ENCODE data around the gene FCGR1A. TPM values are rescaled to one million over a fixed set of nuclear protein-coding genes. Genes with fewer than 3 reads are reported as not detected.
A peak's percentile ranks its signal among the peaks of the same experiment; 100 is the strongest.
"Not testable (repeated sequence)": the region's sequence is repeated elsewhere in the genome, so short reads cannot be mapped to it uniquely, and the experiment has no call there.

FCGR1A gene
- not detected in 2 replicates for total RNA-seq (2014; rRNA removed; shearing (Covaris generic))

DNA sequence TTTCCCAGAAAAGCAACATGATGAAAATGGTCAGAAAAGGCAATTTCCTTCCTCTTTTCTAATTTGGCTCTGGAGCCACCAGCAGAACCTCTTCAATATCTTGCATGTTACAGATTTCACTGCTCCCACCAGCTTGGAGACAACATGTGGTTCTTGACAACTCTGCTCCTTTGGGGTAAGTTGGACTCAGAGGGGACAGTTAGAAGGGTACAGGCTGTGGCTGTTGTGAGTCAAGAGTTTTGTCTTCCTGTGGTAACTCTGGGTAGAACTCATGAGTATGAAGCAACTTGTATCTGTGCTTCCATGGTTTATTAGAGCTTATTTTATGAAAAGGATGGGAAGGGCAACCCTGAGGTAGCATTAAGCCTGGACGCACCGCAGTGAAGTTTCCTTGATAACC, at the start of gene FCGR1A:
TSS of gene FCGR1A (plus strand) at position 95 of the 400 bp plus-strand sequence. CDS start at position 145, 50 bp downstream.
- not testable (repeated sequence) for DNase-seq (ENCODE audit: low read depth)

DNA sequence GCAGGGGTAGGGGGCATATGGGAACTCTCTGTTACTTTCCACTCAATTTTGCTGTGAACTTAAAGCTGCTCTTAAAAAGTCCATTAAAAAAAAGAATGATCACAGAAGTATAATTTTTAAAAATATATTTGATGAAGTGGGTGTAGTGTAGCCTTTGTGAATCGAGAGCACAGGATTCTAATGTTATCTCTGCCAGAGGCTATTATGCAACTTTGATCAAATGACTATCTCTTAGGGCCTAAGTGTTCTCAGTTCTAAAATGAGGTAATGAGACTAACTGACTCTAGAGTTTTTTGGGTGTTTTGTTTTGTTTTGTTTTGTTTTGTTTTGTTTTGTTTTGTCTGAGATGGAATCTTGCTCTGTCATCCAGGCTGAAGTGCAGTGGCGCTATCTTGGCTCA, 49.7 kb upstream of the FCGR1A start:
- DNase-seq (ENCODE audit: low read depth): not testable (repeated sequence)

DNA sequence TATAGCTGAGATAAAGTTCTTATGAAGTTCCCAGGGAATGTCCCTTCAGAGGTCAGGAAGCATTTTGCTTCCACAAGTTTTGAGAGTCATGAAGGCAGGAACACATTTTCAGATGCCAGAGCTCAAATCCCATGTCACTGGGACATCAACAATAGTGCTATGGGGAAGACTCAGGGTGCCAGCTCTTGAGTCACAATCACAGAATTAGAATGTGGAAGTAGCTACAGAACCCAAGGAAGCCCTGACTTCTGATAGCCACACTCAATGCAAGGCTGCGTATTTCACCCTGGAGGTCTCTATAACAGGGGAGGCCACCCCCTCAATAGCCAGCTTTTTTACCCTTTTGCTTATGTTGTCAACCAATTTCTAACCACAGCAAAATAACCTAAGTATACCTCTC, 47.8 kb upstream of the FCGR1A start:
- DNase-seq (ENCODE audit: low read depth): not testable (repeated sequence)

DNA sequence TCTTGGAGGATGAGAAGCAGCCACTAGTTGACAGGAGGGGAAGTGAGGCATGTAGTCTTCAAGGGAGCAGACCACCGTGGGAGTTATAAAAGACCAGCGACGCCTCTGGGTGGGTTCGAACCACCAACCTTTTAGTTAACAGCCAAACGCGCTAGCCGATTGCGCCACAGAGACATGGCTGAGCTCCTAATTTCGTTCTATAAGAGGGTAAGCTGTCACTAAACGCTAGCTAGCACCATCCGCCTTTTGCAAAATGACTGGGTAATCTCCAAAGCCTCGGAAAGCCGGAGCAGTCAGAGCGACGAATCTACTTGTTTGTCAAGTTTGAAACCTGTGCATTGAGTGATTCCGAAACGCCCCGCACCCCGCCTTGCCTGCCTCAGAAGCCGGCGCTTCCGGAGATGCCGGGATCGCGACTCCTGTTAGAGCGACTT, 42.3 kb upstream of the FCGR1A start:
- DNase-seq (ENCODE audit: low read depth): peak; percentile 51

DNA sequence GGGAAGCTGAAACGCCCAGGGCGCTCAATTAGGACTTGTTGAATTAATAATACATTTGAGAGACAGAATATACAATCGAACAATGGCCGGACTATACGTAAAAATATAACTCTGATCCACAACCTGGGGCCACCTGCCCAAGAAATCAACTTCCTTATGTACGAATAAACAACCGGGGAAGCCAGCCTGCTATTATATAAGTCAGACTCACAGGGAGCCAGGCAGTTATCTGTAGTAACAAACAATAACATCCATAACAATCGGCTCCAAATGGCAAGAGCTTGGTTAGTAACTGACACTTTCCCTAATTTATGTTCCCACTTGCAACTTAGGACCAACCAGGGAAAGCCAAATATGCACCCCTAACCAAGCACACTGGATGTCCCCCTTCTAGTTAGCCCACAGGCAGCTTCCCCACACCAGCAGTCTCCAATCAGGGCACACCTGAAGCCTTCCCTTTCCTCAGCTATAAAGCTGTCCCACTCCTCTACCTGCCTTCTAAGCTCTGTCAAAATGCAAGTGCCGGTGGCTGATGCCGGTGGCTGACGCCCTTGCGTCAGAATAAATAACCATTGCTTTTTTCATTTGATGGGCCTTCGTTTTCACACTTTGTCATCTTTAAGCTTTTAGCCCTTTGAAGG, 41.8 kb upstream of the FCGR1A start:
- not testable (repeated sequence) for DNase-seq (ENCODE audit: low read depth)

DNA sequence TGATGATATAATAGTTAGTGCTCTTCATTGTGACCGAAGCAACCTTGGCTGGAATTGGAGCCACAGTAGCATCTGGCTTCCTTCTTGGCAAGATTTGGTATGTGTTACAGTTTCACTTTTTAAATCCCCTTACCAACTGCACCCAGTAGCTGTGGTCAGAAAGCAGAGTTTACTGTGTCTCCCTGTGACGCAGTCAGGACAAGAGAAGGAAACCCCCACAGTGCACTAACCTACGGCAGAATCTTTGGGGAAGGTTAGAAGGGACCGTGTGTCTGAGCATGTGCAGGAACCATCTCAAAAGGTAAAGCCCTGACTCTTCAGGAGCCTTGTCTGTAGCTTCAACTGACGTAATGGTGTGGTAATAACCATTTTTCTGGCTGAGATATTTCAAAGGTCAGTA, 40.6 kb upstream of the FCGR1A start:
- not testable (repeated sequence) for DNase-seq (ENCODE audit: low read depth)

DNA sequence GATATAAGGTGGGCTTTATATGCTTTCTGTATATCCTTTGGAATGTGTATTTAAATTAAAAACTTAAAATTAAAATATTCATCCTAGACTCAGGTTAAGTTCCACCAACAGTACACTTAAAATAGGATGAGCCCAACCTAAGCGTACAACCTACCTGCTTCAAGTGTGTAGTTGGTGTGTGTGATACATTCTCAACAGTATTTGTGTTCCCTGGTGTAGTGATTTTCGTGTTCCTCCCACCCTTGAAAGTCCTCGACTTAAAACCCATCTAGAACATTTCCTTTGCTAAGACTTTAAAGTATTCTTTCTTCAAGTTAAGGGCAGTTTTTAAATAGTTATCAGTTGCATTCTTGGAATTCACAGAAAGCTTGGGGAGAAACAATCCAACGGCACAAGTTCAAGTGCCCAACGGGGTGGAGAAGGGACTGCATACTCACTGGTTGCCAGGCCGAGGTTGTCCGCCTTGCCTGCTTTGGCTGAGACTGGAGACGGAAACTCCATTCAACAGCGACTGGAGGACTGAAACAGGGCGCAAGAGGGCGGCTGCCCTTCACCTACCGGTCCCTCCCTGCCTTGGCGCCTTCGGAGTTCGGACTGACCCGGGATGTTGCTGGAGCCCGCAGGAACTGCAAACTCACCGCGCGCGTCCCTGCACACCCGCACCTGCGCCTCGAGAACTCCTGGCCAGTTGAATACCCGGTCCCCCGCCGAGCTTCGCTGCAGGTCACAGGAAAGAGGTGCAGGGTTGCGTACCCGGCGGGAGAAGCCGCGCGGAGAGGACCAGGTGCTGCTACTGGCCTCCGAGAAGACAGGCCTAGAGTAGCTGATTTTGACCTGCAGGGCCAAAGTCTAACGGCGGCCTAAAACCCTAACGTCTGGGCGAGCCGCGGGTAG, 35.8 kb upstream of the FCGR1A start:
- DNase-seq (ENCODE audit: low read depth): peak; percentile 0

DNA sequence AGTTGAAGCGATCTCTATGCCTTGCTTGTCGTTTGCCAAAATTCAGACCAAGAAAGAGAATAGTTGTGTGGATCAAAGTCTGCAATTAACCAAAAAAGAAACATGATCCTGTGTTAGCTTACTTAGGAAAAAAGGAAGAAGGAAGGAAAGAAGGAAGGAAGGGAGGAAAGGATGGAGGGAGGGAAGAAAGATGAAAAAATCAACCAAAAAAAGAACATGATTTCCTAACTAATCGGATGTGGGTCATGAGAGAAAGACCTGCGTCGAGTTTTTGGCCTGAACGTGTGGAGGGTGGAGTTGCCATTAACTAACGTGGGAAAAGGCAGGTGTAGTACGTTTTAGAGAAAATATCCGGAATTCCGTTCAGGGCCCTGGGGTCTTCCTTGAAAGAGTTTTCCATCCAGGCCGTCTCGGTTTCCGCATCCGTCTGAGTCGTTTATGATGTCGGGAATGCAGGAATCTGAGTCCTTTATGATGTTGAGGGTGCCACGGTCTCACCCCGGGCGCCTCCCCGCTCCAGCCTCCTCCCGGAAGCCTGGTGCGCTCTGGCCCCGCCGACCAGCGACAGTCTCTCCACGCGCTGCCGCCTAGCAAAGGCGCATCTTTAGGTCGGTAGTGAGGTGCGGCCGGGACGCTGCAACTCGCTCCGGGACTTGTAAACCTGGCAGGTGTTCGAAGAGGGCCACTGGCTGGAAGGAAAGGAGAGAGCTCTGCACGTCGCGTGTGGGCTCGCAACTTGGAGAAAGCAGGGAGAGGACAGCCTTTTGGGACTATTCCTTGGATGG, 34.9 kb upstream of the FCGR1A start:
- DNase-seq (ENCODE audit: low read depth): not testable (repeated sequence)

DNA sequence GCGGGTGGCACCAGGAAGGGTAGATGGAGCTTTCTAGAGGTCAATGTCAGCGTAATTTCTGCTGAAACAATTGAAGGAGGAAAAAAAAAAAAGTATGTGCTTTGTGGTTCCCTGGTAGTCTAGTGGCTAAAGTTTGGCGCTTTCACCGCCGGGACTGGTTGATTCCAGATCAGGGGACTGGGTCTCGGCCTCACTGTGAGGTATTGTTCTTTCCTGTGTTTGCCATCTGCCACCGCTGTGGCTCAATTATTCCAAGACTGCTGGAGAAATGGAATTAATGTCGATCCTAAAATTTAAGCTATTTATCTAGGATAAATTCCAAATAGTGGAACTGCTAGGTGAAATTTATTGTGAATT, 34.4 kb upstream of the FCGR1A start:
- not testable (repeated sequence) for DNase-seq (ENCODE audit: low read depth)

DNA sequence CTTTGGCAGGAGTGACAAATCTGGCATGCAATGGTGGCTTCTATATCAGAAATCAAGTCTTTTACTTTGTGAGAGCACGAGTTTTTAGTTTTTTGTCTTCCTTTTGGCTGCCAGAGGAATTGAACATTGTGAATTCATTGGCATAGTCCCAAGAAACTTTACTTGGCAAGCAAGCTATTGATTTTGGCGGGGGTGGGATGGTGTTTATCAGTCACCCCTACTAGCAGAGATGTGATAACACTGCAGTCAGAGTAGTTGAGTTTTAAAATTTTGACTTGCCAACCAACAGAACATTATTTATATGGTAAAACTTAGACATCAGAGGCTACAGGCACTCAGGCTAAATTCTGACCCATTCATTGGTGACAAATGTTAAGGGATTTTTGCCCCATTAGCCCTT, 31.9 kb upstream of the FCGR1A start:
- DNase-seq (ENCODE audit: low read depth): not testable (repeated sequence)

DNA sequence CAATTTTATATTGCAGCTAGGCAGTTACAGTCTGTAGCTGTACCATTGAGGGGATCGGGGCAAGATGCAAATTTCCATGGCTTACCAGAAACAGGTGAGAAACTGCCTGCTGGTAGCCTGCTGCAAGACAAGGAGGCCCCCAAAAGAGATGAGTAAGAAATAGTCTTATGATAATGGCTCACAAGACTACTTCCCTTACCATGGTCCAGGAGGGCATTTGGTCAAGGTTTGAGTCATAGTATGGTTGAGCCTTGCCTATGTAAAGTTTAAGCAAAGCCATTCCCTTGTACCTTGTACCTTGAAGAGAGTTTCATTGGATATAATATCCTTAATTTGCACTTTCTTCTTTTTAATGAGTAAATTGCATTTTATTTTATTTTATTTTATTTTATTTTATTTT, 30.3 kb upstream of the FCGR1A start:
- not testable (repeated sequence) for DNase-seq (ENCODE audit: low read depth)

DNA sequence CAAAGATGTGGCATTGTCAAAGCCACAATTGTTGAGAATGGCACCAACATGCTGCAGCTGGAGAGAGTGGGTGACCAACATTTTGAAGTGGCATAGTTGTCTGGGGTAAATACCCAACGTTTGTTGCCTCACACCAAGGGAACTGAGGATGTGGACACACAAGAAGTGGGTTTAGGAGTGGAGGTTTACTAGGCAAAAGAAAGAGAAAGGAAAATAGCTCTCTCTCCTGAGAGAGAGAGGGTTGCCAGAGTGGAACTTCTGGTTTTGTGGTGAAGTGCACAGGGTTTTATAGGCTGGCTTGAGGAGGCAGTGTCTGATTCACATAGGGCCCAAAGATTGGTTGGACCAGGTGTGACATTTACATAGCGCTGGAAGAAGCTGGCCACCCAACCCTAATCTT, 29.0 kb upstream of the FCGR1A start:
- not testable (repeated sequence) for DNase-seq (ENCODE audit: low read depth)

DNA sequence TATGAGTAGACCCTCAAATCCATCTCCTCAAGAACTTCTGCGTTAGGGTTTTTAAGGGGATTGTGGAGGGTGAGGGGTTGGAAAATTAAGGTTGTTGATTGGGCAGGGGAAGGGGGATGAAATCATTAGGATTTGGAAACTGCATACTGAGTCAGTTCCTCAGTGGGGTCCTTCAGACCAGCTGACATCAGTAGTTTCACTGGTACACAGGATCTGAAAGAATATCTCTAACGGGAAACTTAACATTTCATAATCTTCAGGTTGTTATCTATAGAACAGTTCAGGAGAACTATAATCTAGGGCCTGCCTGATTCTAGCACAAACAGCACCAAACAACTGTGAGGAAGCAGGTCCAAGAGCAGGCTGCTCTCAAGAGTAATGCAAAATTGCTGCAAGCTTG, 27.2 kb upstream of the FCGR1A start:
- not testable (repeated sequence) for DNase-seq (ENCODE audit: low read depth)

DNA sequence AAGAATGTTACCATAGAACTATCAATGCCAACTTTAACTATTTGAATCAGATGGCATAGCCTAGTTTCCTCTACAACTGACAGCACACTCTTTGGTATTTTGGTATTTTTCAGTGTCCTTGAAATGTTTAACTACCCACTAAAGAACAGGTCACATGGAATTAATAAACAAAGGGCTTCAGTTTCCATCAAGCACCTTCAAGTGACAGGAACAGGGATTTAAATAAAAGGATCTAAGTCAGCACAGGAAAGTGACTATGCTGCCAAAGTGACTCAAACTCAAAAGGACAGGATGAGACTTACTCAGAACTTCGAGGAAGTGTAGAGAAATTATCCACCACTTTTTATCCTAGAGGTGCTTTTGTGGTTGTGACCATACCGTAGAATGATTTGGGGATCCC, 20.2 kb upstream of the FCGR1A start:
- not testable (repeated sequence) for DNase-seq (ENCODE audit: low read depth)

DNA sequence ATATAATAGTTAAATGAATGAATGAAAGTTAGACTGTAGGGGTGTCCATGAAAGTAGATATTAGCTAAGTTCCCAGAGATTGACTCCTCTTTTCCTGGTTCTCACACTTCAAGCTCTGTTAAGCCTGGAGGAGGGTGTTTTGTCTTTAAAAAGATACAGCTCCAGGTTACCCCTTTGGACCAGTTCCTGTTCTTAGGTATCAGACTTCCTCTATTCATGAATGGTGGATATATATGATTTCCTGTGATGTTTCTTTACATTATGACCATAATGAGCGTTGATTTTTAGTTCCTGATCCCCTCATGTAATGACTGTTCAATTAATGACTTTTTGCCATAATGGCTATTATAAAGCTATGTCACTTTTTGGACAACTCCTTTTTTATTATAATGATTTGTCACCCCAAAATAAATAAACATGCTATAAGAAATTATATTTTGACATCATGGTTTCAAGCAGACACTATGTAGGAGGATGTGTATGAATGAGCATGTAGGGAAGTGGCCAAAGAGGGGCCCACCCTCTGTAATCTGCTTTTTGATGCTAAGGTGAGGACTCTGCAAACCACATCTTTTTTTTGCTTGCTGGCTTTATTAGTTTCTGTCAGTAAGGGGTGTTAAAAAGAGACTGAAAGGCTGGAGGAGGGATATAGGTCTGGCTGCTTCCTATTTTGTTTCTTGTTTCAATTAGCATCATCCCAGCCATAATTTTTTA, 18.2 kb upstream of the FCGR1A start:
- not testable (repeated sequence) for DNase-seq (ENCODE audit: low read depth)

DNA sequence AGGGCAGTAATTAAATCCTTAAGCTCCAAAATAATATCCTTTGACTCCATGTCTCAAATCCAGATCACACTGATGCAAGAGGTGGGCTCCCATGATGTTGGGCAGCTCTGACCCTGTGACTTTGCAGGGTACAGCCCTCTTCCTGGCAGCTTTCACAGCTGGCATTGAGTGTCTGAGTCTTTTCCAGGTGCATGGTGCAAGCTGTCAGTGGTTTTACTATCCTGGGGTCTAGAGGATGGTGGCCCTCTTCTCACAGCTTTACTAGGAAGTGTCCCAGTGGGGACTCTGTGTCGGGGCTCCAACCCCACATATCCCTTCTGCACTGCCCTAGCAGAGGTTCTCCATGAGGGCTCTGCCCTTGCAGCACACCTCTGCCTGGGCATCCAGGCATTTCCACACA, 16.3 kb upstream of the FCGR1A start:
- not testable (repeated sequence) for DNase-seq (ENCODE audit: low read depth)

DNA sequence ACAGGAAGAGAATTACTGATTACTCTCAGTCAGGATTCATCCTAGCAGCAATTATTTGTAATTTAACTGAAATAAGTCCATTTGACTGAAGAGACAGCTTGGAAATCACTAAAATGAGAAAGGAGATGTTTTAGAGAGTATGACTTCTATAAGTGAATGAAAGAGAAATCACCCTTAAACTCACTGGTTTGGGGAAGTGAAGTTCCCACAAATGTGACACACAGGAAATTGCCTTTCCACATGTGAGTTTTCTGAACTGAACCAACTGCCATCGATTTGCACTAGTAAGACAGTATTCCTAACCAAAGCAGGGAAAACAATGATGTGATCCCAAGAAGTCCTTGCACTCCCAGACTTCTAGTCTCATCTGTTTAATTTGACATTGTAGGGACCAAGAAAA, 13.3 kb upstream of the FCGR1A start:
- not testable (repeated sequence) for DNase-seq (ENCODE audit: low read depth)

DNA sequence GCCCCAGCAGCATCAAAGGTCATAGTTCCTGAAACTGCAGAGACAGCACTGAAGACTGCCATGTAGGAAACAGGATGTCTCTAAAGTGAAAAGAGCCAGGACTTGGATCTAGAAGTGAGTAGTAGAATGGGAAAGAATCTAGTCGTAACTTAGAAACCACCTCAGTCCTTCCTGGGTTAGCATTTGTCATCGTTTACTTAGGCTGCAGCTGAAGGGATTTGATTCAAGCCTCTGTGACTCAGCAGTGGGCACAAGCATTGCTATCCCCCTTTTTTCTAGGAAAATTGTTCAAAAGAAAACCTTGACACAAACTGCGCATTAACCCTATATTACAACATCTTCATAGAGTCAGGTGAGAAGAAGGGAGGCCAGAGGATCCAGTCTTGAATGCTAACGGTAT, 11.8 kb upstream of the FCGR1A start:
- peak; percentile 21 for DNase-seq (ENCODE audit: low read depth)

DNA sequence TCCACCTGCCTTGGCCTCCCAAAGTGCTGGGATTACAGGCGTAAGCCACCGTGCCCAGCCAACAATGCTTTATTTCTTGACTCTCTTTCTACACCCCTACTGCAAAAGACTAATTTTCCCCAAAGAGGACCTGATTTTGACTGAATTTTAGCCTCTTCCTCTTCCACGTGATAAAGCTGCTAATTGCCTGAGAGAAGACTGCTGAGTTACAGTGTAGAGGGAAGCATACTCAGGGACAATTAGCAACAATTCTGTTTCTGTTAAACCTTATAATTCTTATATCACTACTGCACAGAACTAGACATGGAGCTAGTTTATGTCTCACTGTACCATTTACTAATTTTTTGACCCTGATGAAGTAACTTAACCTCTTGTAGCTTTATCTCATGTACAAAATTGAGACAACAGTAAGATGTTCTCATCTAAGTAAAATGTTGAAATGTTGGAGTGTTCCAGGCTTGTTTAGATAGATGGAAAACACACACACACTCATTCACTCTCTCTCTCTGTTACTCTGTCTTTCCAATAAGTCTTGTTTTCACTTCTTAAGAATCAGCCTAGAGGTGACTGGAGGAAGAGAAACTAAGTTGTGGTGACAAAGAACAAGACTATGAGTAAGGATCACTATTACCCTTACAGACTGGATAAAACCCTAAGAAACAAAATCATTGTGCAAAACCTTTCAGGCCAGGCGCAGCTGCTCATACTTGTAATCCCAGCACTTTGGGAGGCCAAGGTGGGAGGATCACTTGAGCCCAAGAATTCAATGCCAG, 10.7 kb upstream of the FCGR1A start:
- not testable (repeated sequence) for DNase-seq (ENCODE audit: low read depth)

DNA sequence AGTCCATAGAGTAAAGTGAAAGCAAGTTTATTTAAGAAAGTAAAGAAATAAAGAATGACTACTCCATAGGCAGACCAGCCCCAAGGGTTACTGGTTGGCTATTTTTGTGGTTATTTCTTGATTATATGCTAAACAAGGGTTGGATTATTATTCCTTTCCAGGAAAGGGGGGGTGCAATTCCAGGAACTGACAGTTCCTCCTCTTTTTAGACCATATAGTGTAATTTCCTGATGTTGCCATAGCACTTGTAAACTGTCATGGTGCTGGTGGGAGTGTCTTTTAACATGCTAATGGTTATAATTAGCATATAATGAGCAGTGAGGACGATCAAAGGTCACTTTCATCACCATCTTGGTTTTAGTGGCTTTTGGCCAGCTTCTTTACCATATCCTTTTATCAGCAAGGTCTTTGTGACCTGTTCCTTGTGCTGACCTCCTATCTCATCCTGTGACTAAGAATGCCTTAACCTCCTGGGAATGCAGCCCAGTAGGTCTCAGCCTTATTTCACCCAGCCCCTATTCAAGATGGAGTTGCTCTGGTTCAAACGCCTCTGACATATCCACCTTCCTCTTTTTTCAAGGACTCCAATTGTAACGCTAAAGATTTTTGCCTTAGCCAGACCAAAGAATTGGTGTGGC, 6.9 kb upstream of the FCGR1A start:
- not testable (repeated sequence) for DNase-seq (ENCODE audit: low read depth)
